ENCODE results near the gene CBFA2T3. TPM values are rescaled to one million over a fixed set of nuclear protein-coding genes. Genes with fewer than 3 reads are reported as not detected.

Gene CBFA2T3
- total RNA-seq, 6 experiments from 2014 or later, result not detected

DNA sequence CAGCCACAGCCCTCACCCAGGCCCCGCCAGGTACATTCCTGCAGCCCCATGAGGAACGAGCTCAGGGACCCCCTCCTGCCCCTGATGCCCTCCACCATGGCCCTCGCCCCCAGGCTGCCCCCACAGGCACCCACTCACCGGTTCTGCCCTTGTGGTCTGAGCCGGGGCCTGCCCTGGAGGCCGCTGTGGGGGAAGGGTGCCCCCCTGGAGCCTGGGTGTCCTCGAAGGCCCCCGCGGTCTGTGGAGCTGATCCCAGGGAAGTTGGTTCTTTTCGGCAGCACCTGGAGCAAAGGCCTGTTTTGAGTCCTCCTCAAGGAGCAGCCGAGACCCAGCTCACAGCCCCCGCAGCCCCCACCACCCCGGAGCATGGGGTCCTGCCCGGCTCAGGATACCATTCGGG lies 112.9 kb downstream of the CBFA2T3 start:
- Mint-ChIP-seq H3K36me3 (ENCODE audit: low read depth) (no peaks in the 10 kb centered on the region), H3K27me3 (ENCODE audit: insufficient read depth) (peaks cover 7% of the 10 kb centered on the region), H3K27ac (no peak overlapping the region), H3K4me3 (no peak overlapping the region), H3K9me3 (no peaks in the 10 kb centered on the region), H3K4me1 (ENCODE audit: low read depth) (no peaks in the 10 kb centered on the region)
- no peak for DNase-seq
- TF ChIP-seq CTCF (IDR thresholded peaks at IDR 0.05), result no peak

DNA sequence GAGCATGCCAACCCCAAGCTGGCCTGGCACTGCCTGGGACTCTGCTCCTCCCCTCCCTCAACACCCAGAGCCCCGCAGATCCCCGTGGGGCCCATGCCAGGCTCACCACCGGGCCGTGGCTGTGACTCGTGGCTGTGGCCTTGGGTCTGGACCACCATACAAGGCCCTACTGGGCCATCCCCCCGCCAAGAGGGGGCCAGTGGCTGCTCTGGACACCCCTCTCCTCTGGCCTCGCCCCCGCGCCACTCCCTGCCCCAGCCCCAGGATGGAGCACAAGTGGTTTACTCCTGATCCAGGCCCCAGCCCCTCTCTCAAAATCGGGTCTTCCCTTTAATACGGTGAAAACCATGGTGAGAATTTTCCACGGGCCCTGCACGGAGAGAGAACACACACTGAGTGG lies 113.6 kb downstream of the CBFA2T3 start:
- H3K4me3 Mint-ChIP-seq, result no peak overlapping the region
- peaks cover 3% of the 10 kb centered on the region for H3K4me1 Mint-ChIP-seq (ENCODE audit: low read depth)
- peaks cover 3% of the 10 kb centered on the region for H3K27me3 Mint-ChIP-seq (ENCODE audit: insufficient read depth)
- no peak for DNase-seq
- no peak overlapping the region for H3K27ac Mint-ChIP-seq
- no peaks in the 10 kb centered on the region for H3K9me3 Mint-ChIP-seq
- H3K36me3 Mint-ChIP-seq (ENCODE audit: low read depth), result no peaks in the 10 kb centered on the region
- TF ChIP-seq CTCF (IDR thresholded peaks at IDR 0.05), result no peak

GRCh38 chr16:88862968-88863367 lies 114.0 kb downstream of the CBFA2T3 start:
- Mint-ChIP-seq H3K27ac (no peak overlapping the region), H3K4me1 (ENCODE audit: low read depth) (peaks cover 8% of the 10 kb centered on the region), H3K9me3 (no peaks in the 10 kb centered on the region), H3K36me3 (ENCODE audit: low read depth) (peaks cover 1% of the 10 kb centered on the region), H3K4me3 (no peak overlapping the region), H3K27me3 (ENCODE audit: insufficient read depth) (peaks cover 3% of the 10 kb centered on the region)
- no peak for DNase-seq
- TF ChIP-seq CTCF (IDR thresholded peaks at IDR 0.05), result no peak

DNA sequence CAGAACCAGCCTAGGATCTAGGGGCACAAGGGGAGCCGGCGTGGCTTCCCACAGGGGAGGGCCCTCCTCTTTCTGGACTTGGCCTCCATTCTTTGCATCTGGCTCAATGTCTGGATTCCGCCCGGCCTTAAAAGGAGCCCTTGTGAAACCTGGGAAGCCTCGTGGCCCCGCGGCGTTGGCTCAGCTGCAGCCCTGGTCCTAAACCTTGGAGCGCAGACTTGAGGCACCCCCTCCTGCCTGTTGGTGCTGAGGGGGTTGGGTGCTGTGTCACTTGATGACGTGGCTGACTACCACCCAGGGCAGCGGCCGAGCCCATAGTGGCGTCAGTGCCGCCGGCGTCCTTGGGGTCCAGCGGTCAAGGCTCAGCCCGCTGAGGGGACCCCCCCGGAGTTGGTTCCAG lies 115.6 kb downstream of the CBFA2T3 start:
- H3K4me1 Mint-ChIP-seq (ENCODE audit: low read depth), result peaks cover 11% of the 10 kb centered on the region
- peaks cover 3% of the 10 kb centered on the region for H3K27me3 Mint-ChIP-seq (ENCODE audit: insufficient read depth)
- TF ChIP-seq CTCF (IDR thresholded peaks at IDR 0.05), result no peak
- no peak overlapping the region for H3K27ac Mint-ChIP-seq
- peaks cover 7% of the 10 kb centered on the region for H3K36me3 Mint-ChIP-seq (ENCODE audit: low read depth)
- no peak overlapping the region for H3K4me3 Mint-ChIP-seq
- H3K9me3 Mint-ChIP-seq, result no peaks in the 10 kb centered on the region
- DNase-seq, result no peak

DNA sequence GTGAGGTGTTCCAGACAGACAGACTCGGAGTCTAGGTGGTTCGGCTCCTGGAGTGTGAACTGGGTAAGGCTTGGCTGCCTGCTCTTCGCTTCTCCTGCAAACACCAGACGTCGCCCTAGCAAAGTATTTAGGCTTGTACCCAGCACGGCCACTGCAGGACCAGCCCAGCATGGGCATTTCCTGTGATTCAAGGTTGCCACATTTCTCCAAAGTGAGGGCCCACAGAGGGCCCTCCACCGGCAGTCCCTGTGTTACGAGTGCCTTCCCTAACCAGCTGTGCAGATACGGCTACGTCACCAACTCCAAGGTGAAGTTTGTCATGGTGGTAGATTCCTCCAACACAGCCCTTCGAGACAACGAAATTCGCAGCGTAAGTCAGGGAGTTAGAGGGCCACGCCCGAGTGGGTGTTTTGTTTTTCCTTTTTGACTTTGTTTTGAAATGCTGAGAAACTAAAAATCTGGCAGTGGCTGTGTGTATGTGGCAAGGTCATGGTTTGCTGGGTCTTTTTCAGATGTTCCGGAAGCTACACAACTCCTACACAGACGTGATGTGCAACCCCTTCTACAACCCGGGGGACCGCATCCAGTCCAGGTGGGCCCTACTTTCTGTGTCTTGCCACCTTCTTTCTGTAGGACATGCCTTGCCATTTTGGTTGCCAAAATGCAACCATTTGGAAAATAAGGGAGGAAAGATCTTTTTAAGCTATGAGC lies 117.5 kb downstream of the CBFA2T3 start:
- H3K4me1 Mint-ChIP-seq (ENCODE audit: low read depth), result peaks cover 21% of the 10 kb centered on the region
- no peak overlapping the region for H3K27ac Mint-ChIP-seq
- no peak for DNase-seq
- no peak for TF ChIP-seq CTCF (IDR thresholded peaks at IDR 0.05)
- no peak overlapping the region for H3K4me3 Mint-ChIP-seq
- peaks cover 7% of the 10 kb centered on the region for H3K36me3 Mint-ChIP-seq (ENCODE audit: low read depth)
- no peaks in the 10 kb centered on the region for H3K9me3 Mint-ChIP-seq
- H3K27me3 Mint-ChIP-seq (ENCODE audit: insufficient read depth), result peaks cover 3% of the 10 kb centered on the region
